HCT116 (cell line): ENCODE results near the gene TARS3.

Source experiments
- EGR1 ChIP-seq: IDR thresholded peaks from 2 replicates; pipeline ENCODE4 v1.6.1; 2012; ENCODE audit warnings: low read depth
- EZH2 ChIP-seq: fragments of 200-600 bp; sonication (generic); IDR thresholded peaks from 2 replicates; pipeline ENCODE4 v1.6.1; 2017; ENCODE audit warnings: antibody characterized with exemption, mixed run types
- EZH2phosphoT487 ChIP-seq: fragments of 200-600 bp; IDR thresholded peaks from 2 replicates; pipeline ENCODE4 v1.6.1; 2018; ENCODE audit warnings: antibody characterized with exemption, borderline replicate concordance
- JUND ChIP-seq: IDR thresholded peaks from 2 replicates; pipeline ENCODE4 v1.6.1; 2012
- MAX ChIP-seq: IDR thresholded peaks from 2 replicates; pipeline ENCODE4 v1.6.1; 2012
- POLR2A ChIP-seq: IDR thresholded peaks from 2 replicates; pipeline ENCODE4 v1.7.0; 2011; ENCODE audit warnings: borderline replicate concordance; ENCODE audit not compliant: insufficient read depth, insufficient read length; ENCODE audit errors: extremely low read depth
- POLR2AphosphoS5 ChIP-seq: IDR thresholded peaks from 2 replicates; pipeline ENCODE4 v1.6.1; 2011; ENCODE audit warnings: mild to moderate bottlenecking, low read depth, low read length, moderate library complexity
- RAD21 ChIP-seq: IDR thresholded peaks from 2 replicates; pipeline ENCODE4 v1.6.1; 2012; ENCODE audit warnings: low read depth, mild to moderate bottlenecking
- SIN3A ChIP-seq: IDR thresholded peaks from 2 replicates; pipeline ENCODE4 v1.6.1; 2012; ENCODE audit warnings: low read depth
- TF ChIP-seq, protein P1 (sequence below), 3 experiments: fragments of 200-600 bp in 1 of 3; sonication (generic) in 1 of 3; IDR thresholded peaks in 2 of 3; conservative IDR thresholded peaks in 1 of 3; 2 replicates each; pipeline ENCODE4 v1.5.1; 2012 to 2017; ENCODE audit warnings: low read depth in 2 of 3, low read length in 2 of 3, antibody characterized with exemption in 1 of 3, borderline replicate concordance in 1 of 3, control low read depth in 1 of 3, mild to moderate bottlenecking in 1 of 3, mixed read lengths in 1 of 3, mixed run types in 1 of 3, moderate library complexity in 1 of 3; ENCODE audit not compliant: insufficient read depth in 1 of 3

- TF ChIP-seq EGR1 (no peak), EZH2 (no peak), SIN3A (no peak), POLR2A (no peak), MAX (no peak), POLR2AphosphoS5 (no peak), RAD21 (no peak), JUND (no peak), EZH2phosphoT487 (no peak)
- TF ChIP-seq, protein P1, sequence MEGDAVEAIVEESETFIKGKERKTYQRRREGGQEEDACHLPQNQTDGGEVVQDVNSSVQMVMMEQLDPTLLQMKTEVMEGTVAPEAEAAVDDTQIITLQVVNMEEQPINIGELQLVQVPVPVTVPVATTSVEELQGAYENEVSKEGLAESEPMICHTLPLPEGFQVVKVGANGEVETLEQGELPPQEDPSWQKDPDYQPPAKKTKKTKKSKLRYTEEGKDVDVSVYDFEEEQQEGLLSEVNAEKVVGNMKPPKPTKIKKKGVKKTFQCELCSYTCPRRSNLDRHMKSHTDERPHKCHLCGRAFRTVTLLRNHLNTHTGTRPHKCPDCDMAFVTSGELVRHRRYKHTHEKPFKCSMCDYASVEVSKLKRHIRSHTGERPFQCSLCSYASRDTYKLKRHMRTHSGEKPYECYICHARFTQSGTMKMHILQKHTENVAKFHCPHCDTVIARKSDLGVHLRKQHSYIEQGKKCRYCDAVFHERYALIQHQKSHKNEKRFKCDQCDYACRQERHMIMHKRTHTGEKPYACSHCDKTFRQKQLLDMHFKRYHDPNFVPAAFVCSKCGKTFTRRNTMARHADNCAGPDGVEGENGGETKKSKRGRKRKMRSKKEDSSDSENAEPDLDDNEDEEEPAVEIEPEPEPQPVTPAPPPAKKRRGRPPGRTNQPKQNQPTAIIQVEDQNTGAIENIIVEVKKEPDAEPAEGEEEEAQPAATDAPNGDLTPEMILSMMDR (IDR thresholded peaks at IDR 0.05 in 2 of 3, conservative IDR thresholded peaks at IDR 0.05 in 1 of 3; ENCODE audit: borderline replicate concordance in 1 of 3, insufficient read depth in 1 of 3, low read depth in 2 of 3, low read length in 2 of 3): no peak
Observed at GRCh38 chr15:101697488-101697887, 26.8 kb downstream of the TARS3 start.
